22Rv1 (cell line): ENCODE measurements around the gene LRRK1.

Experiments used
- ZFX ChIP-seq: fragments of 450-650 bp; IDR thresholded peaks from 2 replicates; pipeline ENCODE4 v1.6.1; 2017; ENCODE audit warnings: antibody characterized with exemption, borderline replicate concordance
- TF ChIP-seq, protein P1 (sequence below): fragments of 450-650 bp; IDR thresholded peaks from 2 replicates; pipeline ENCODE4 v1.5.1; 2017; ENCODE audit warnings: mild to moderate bottlenecking

DNA sequence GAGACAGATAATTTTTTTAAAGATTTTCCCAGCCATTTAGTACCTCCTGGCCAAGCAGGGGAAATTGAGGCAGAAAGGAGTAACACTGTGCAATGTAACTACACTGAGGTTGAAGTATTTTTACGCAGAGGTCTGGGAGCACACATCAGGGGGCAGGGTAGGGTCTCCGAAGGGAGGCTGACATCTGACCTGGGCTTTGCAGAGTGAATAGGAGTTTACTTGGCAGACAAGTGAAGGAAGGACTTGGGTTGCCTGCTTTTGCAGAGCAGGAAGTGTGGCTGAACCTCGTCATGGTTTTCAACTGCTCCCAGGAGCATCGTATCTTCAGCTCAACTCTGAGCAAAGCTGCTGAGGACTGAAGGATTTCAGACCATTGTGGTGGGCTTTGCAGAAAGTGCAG lies 66.2 kb downstream of the LRRK1 start:
- TF ChIP-seq, protein P1, sequence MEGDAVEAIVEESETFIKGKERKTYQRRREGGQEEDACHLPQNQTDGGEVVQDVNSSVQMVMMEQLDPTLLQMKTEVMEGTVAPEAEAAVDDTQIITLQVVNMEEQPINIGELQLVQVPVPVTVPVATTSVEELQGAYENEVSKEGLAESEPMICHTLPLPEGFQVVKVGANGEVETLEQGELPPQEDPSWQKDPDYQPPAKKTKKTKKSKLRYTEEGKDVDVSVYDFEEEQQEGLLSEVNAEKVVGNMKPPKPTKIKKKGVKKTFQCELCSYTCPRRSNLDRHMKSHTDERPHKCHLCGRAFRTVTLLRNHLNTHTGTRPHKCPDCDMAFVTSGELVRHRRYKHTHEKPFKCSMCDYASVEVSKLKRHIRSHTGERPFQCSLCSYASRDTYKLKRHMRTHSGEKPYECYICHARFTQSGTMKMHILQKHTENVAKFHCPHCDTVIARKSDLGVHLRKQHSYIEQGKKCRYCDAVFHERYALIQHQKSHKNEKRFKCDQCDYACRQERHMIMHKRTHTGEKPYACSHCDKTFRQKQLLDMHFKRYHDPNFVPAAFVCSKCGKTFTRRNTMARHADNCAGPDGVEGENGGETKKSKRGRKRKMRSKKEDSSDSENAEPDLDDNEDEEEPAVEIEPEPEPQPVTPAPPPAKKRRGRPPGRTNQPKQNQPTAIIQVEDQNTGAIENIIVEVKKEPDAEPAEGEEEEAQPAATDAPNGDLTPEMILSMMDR = no peak
- no peak for TF ChIP-seq ZFX
